Measurements from ENCODE around the gene MAGEA10.

DNA sequence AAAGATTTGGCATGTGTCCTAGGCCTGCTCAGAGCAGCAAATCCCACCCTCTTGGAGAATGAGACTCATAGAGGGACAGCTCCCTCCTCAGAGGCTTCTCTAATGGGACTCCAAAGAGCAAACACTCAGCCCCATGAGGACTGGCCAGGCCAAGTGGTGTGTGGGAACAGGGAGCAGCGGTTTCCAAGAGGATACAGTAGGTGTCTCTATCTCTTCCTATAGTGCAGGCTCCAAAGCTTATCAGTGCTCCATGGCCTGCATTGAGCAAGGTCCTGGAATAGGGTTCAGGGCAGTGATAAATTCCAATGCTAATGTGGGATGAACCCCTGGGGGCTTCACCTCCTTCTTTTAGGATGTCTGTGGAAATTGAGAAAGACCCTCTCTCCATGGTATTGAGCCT lies 15.7 kb upstream of the MAGEA10 start:
- TF ChIP-seq, protein P1, sequence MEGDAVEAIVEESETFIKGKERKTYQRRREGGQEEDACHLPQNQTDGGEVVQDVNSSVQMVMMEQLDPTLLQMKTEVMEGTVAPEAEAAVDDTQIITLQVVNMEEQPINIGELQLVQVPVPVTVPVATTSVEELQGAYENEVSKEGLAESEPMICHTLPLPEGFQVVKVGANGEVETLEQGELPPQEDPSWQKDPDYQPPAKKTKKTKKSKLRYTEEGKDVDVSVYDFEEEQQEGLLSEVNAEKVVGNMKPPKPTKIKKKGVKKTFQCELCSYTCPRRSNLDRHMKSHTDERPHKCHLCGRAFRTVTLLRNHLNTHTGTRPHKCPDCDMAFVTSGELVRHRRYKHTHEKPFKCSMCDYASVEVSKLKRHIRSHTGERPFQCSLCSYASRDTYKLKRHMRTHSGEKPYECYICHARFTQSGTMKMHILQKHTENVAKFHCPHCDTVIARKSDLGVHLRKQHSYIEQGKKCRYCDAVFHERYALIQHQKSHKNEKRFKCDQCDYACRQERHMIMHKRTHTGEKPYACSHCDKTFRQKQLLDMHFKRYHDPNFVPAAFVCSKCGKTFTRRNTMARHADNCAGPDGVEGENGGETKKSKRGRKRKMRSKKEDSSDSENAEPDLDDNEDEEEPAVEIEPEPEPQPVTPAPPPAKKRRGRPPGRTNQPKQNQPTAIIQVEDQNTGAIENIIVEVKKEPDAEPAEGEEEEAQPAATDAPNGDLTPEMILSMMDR (conservative IDR thresholded peaks at IDR 0.05; ENCODE audit: low read depth, low read length): no peak
- TF ChIP-seq EZH2 (IDR thresholded peaks at IDR 0.05; ENCODE audit: borderline replicate concordance, low read depth, low read length, poor library complexity, severe bottlenecking): no peak
